Skeletal muscle satellite cell (primary cell): Measurements from ENCODE around the gene UBE3C. TPM values are rescaled to one million over a fixed set of nuclear protein-coding genes. Genes with fewer than 3 reads are reported as not detected.
A peak's percentile ranks its signal among the peaks of the same experiment; 100 is the strongest.

Experiments used
- H3K27me3 ChIP-seq: 2 replicates; pipeline ENCODE4 v1.7.0; 2013; ENCODE audit warnings: low read length; ENCODE audit not compliant: control insufficient read depth, insufficient read depth
- H3K36me3 ChIP-seq: 2 replicates; pipeline ENCODE4 v1.7.0; 2013; ENCODE audit warnings: mild to moderate bottlenecking, control low read depth, low read length; ENCODE audit not compliant: insufficient read depth
- H3K4me1 ChIP-seq: 2 replicates; pipeline ENCODE4 v1.7.0; 2013; ENCODE audit warnings: low read length; ENCODE audit not compliant: control insufficient read depth, insufficient read depth
- H3K4me2 ChIP-seq: 2 replicates; pipeline ENCODE4 v1.7.0; 2013; ENCODE audit warnings: mild to moderate bottlenecking, low read length
- H3K4me3 ChIP-seq: 2 replicates; pipeline ENCODE4 v1.7.0; 2013; ENCODE audit warnings: low read length
- H3K9ac ChIP-seq: 2 replicates; pipeline ENCODE4 v1.7.0; 2013; ENCODE audit warnings: mild to moderate bottlenecking, low read depth, low read length, moderate library complexity
- H3K9me3 ChIP-seq: replicated peaks from 2 replicates; pipeline ENCODE4 v1.7.0; 2013; ENCODE audit warnings: mild to moderate bottlenecking, control low read depth, low read length
- small RNA-seq: library from RNA; depleted of rRNA; stranded (forward); fragments of <200 nt; gene quantifications from one replicate; pipeline ENCODE3, GENCODE V24; 2012

The UBE3C gene

DNA sequence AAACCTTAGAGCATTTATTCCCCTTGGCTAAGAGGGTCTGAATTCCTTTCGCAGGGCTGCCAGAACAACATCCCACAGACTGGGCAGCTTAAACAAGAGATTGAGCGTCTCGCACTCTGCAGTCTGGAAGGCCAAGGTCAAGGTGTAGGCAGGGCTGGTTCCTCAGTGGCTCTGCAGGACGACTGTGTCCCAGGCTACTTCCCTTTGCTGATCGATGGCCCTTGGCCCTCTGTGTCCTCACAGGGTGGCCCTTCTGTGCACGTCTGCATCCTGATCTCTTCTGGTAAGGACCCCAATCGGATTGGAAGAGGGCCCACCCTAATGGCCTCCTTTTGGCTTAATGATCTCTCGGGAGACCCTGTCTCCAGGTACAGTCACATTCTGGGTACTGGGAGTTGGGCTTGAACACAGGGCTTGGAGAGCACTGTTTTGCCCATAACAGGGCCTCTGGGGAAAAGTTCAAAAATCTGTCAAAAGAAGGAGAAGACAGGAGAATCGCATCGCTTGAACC is 162.9 kb downstream of the UBE3C start:
- H3K4me1 ChIP-seq = peaks cover 34% of the 10 kb centered on the region
- peak overlapping the region; percentile 49 for H3K9ac ChIP-seq
- no peaks in the 10 kb centered on the region for H3K27me3 ChIP-seq
- H3K4me2 ChIP-seq = no peak overlapping the region
- H3K4me3 ChIP-seq = no peak overlapping the region
- H3K36me3 ChIP-seq = no peaks in the 10 kb centered on the region
- no peaks in the 10 kb centered on the region for H3K9me3 ChIP-seq

DNA sequence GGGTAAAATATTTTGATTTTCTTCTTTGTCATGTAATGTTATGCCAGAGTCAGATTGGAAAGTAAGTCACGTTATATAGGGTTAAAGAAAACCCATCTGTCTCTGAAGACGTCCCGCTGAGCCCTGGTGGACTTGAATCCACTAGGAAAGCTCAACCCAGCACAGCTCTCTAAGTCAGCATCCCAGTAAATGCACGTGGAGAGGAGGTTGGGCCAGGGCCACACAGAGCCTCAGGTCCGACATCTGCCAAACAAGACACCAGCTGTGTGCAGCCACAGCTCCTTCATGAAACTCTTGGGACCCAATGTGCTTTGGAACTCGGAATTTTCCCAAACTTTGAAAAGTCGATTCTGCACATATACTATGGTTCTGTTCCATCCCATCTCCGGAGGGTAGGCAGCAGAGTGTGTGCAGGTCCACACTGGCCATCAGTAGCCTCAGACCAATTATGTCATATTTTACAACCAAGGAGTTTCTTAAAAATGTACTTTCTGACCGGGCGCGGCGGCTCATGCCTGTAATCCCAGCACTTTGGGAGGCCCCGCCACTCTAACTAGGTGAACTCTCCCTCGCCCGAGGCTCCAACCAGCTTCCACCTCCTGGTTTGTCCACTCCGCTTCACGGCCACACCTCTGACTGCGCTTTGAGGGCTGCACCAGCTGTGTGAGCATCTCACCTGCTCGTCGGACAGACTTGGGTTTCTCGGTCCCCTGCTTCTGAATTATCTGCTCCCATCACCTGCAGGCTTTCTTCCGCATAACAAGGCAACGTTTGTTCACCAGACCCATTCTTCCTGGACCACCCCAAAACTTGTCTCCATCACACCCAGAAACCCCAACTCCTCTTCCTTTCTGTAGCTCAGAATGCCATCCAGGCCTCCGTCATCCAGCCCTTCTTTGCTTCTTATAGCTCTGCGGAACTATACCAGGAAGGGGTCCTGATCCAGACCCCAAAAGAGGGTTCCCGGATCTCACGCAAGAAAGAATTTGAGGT is 168.4 kb downstream of the UBE3C start:
- Histone ChIP-seq H3K4me1 (peaks cover 38% of the 10 kb centered on the region), H3K4me3 (no peak overlapping the region), H3K36me3 (no peaks in the 10 kb centered on the region), H3K9me3 (no peaks in the 10 kb centered on the region), H3K4me2 (no peak overlapping the region), H3K9ac (no peak overlapping the region), H3K27me3 (no peaks in the 10 kb centered on the region)

DNA sequence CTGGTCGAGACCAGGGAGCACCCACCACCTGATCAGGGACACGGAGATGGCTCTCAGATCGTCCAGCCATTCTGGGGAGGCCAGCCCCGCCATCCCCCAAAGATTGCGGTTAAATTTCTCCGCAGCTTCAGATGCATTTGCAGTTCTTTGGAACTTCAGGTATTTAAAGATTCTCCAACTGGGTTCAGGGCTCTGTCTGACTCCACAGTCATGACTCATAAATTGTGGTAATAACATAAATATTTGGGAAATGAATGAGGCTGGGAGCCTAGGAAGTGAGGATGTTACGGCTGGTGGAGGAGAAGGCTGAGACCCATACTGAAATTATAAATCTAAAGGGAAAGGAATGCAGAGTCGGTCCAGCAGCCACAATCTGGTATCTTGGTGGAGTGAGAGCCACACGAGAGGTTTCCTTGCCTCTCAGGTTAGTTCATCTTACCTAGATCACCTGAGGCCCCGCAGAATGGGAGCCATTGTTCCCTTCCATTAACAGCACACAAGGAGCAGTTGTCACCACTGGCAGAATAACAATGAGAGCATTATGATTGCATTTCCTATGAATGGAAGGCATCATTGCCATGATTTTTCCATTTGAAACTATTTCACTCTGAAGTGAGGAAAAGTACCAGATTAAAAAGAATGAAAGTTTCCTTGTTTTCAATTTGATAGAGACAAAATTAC is 171.4 kb downstream of the UBE3C start:
- Histone ChIP-seq H3K4me2 (peak overlapping the region; percentile 73), H3K9me3 (no peaks in the 10 kb centered on the region), H3K4me1 (peaks cover 24% of the 10 kb centered on the region), H3K27me3 (no peaks in the 10 kb centered on the region), H3K36me3 (no peaks in the 10 kb centered on the region), H3K4me3 (peak overlapping the region; percentile 39), H3K9ac (peak overlapping the region; percentile 85)

DNA sequence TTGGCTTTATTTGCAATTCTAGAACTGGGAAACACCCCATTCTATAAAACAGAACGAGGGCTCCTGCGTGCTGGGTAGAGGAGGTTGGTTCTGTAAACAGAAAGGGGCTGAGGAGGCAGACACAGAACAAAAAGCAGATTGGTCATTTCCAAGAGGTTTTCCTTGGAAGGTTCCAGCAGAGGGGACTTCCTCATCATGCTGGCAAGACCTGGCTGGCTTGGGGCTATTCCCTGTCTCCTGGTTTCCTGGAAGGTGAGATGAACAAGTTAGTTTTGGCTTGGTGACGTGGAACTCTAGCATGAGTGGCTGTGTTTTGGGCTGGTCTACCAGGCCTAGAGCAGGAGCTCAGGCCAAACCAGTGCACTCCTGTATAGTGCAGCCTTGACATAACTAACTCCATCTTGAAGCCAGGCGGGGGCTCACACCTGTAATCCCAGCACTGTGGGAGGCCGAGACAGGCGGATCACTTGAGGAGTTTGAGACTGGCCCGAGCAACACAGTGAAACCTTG is 172.0 kb downstream of the UBE3C start:
- H3K9ac ChIP-seq = peak overlapping the region; percentile 58
- no peak overlapping the region for H3K4me3 ChIP-seq
- H3K36me3 ChIP-seq = no peaks in the 10 kb centered on the region
- no peaks in the 10 kb centered on the region for H3K9me3 ChIP-seq
- peak overlapping the region; percentile 65 for H3K4me2 ChIP-seq
- peaks cover 24% of the 10 kb centered on the region for H3K4me1 ChIP-seq
- H3K27me3 ChIP-seq = no peaks in the 10 kb centered on the region

DNA sequence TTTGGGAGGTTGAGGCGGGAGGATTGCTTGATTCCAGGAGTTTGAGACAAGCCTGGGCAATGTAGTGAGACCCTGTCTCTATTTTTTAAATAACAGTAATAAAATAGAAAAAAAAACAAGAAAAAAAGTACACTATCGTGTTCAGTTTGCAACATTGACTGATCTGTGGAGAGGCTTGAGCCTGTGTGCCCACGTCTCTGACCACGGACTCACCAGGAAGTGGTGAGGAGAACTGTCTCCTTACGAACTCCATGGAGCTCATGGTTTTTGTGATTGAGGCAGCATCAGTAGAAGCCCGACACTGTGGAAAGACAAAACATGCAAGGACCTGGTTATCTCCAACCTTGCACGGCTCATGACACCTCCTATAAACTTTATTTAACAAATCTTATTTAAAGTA is 174.2 kb downstream of the UBE3C start:
- no peaks in the 10 kb centered on the region for H3K27me3 ChIP-seq
- no peaks in the 10 kb centered on the region for H3K36me3 ChIP-seq

DNA sequence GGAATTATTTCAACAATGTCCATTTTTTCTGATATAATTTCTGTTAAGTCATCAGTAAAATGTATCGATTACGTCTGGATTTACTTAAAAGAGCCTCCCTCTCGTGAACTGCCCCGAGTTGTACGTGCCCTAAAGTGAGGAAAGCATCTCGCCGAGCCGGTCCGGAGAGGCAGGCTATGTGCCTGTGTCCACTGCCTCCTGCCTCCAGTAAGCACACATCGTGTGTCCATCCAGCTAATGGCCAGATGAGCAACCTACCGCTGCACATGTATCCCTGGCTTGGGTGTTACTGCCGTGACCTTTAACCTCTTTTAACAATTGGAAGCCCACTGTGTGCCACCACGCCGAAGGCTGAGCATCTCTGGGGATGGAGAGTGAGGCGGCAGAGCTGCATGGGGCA is 174.9 kb downstream of the UBE3C start:
- no peaks in the 10 kb centered on the region for H3K27me3 ChIP-seq
- H3K4me2 ChIP-seq = no peak overlapping the region
- no peak overlapping the region for H3K4me3 ChIP-seq
- peaks cover 31% of the 10 kb centered on the region for H3K4me1 ChIP-seq
- H3K9me3 ChIP-seq = no peaks in the 10 kb centered on the region
- no peaks in the 10 kb centered on the region for H3K36me3 ChIP-seq
- H3K9ac ChIP-seq = no peak overlapping the region

More for the DNA sequence above, 174.2 kb downstream of the UBE3C start:
- Histone ChIP-seq H3K4me3 (no peak overlapping the region), H3K4me1 (peaks cover 25% of the 10 kb centered on the region), H3K9ac (no peak overlapping the region), H3K4me2 (no peak overlapping the region), H3K9me3 (no peaks in the 10 kb centered on the region)

DNA sequence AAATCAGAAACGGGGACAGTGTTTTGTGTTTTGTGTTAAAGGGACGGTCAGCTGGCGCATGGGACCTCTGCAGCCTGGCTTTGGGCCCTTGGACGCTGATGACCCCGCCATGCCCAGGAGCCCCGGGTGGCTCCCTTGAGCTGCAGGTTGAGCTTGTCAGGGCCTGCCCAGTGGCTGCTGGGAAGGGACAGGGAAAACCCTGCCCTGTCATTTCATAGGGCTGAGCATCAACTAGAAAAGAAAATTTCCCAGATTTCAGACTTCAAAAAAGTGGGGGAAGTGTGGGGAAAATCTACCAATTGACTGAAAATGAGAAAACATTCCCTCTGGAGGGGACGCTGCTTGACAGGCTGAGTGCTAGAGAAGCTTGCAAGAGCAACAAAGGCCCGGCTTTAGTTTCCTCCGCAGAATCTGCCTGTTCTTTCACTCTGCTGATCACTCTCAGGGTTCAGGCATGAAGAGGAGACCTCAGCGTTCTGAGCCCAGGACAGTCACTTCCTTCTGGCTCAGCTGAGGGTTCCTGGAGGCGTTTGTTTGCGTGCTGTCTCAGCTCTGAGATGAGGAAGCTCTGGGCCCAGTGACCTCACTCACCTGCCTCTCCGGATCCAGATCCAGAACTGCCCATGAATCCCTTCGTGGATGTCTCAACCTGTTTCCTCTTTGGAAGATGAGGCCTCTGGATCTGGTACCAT is 179.4 kb downstream of the UBE3C start:
- H3K27me3 ChIP-seq = no peaks in the 10 kb centered on the region
- H3K4me3 ChIP-seq = no peak overlapping the region
- peaks cover 13% of the 10 kb centered on the region for H3K4me1 ChIP-seq
- no peak overlapping the region for H3K4me2 ChIP-seq
- peak overlapping the region; percentile 25 for H3K9ac ChIP-seq
- H3K36me3 ChIP-seq = no peaks in the 10 kb centered on the region
- H3K9me3 ChIP-seq = no peaks in the 10 kb centered on the region

Small RNAs within 50 kb of the gene (small RNA-seq; reads per million reads assigned to genes)
- gene AC004975.1 = not detected
